HEK293 (cell line): Measurements from ENCODE around the gene PXYLP1.

ENCODE experiments used
- CTCF ChIA-PET: fragments of 350-600 bp; formaldehyde crosslinking; extraction: SDS; loops from one replicate; lab custom pipeline; 2021; ENCODE audit warnings: antibody characterized with exemption; lab: Yijun Ruan, JAX
- POLR2A ChIA-PET: fragments of 300-600 bp; formaldehyde crosslinking; extraction: SDS; loops from one replicate; lab custom pipeline; 2020; ENCODE audit warnings: antibody characterized with exemption, inconsistent platforms; lab: Yijun Ruan, JAX
- H3K27ac ChIP-seq: fragments of 200-500 bp; sonication (Bioruptor generic); 2 replicates; pipeline ENCODE4 v1.5.1; 2014; ENCODE audit warnings: low read depth, low read length, control low read depth, inconsistent platforms; ENCODE audit errors: extremely low read depth
- H3K36me3 ChIP-seq, 2 experiments: fragments of 200-500 bp in 1 of 2; sonication (Bioruptor generic) in 1 of 2; 1 replicate in 1 of 2; 2 replicates in 1 of 2; pipeline ENCODE4 v1.5.1; 2014 to 2017; ENCODE audit warnings: inconsistent platforms in 2 of 2, low read length in 2 of 2; ENCODE audit not compliant: control insufficient read depth in 2 of 2, insufficient read depth in 1 of 2
- H3K4me1 ChIP-seq: fragments of 200-500 bp; sonication (Bioruptor generic); 2 replicates; pipeline ENCODE4 v1.5.1; 2014; ENCODE audit warnings: mild to moderate bottlenecking, low read length, inconsistent platforms; ENCODE audit not compliant: control insufficient read depth, insufficient read depth
- H3K4me3 ChIP-seq: 2 replicates; pipeline ENCODE4 v1.5.1; 2011; ENCODE audit warnings: low read depth, mild to moderate bottlenecking, control low read depth, low read length, moderate library complexity
- H3K9me3 ChIP-seq: fragments of 200-500 bp; sonication (Bioruptor generic); 2 replicates; pipeline ENCODE4 v1.5.1; 2014; ENCODE audit warnings: low read depth, low read length, inconsistent platforms; ENCODE audit not compliant: control insufficient read depth, insufficient read depth
- MYNN ChIP-seq: fragments of 450-650 bp; formaldehyde crosslinking; IDR thresholded peaks from 2 replicates; pipeline ENCODE4 v1.5.1; 2016; ENCODE audit warnings: missing biosample characterization, missing genetic modification characterization, borderline replicate concordance
- OSR2 ChIP-seq: fragments of 450-650 bp; formaldehyde crosslinking; IDR thresholded peaks from 2 replicates; pipeline ENCODE4 v1.5.1; 2016; ENCODE audit warnings: missing biosample characterization, missing genetic modification characterization
- ZBTB44 ChIP-seq: fragments of 450-650 bp; IDR thresholded peaks from 2 replicates; pipeline ENCODE4 v1.5.1; 2018; ENCODE audit warnings: missing biosample characterization, mild to moderate bottlenecking, missing genetic modification characterization
- ZBTB8A ChIP-seq: fragments of 450-650 bp; formaldehyde crosslinking; IDR thresholded peaks from 2 replicates; pipeline ENCODE4 v1.5.1; 2016; ENCODE audit warnings: missing biosample characterization, missing genetic modification characterization
- ZNF174 ChIP-seq: fragments of 450-650 bp; formaldehyde crosslinking; IDR thresholded peaks from 2 replicates; pipeline ENCODE4 v1.5.0; 2017; ENCODE audit warnings: missing biosample characterization, mild to moderate bottlenecking, missing genetic modification characterization
- ZNF19 ChIP-seq: fragments of 450-650 bp; formaldehyde crosslinking; IDR thresholded peaks from 2 replicates; pipeline ENCODE4; 2016; ENCODE audit warnings: missing biosample characterization, missing genetic modification characterization, low read depth
- ZNF214 ChIP-seq: fragments of 450-650 bp; formaldehyde crosslinking; IDR thresholded peaks from 2 replicates; pipeline ENCODE4 v1.5.1; 2017; ENCODE audit warnings: missing biosample characterization, mild to moderate bottlenecking, missing genetic modification characterization, borderline replicate concordance
- ZNF449 ChIP-seq: fragments of 450-650 bp; formaldehyde crosslinking; IDR thresholded peaks from 2 replicates; pipeline ENCODE4 v1.5.1; 2017; ENCODE audit warnings: missing biosample characterization, mild to moderate bottlenecking, missing genetic modification characterization, moderate library complexity
- ZNF521 ChIP-seq: fragments of 450-650 bp; formaldehyde crosslinking; IDR thresholded peaks from 2 replicates; pipeline ENCODE4 v1.5.1; 2017; ENCODE audit warnings: missing biosample characterization, mild to moderate bottlenecking, missing genetic modification characterization
- ZNF707 ChIP-seq: fragments of 450-650 bp; formaldehyde crosslinking; IDR thresholded peaks from 2 replicates; pipeline ENCODE4 v1.5.1; 2016; ENCODE audit warnings: missing biosample characterization, missing genetic modification characterization
- ZNF785 ChIP-seq: fragments of 450-650 bp; formaldehyde crosslinking; IDR thresholded peaks from 2 replicates; pipeline ENCODE4 v1.5.1; 2016; ENCODE audit warnings: missing biosample characterization, missing genetic modification characterization
- ZNF791 ChIP-seq: fragments of 450-650 bp; formaldehyde crosslinking; IDR thresholded peaks from 2 replicates; pipeline ENCODE4 v1.5.1; 2016; ENCODE audit warnings: missing biosample characterization, missing genetic modification characterization
- TF ChIP-seq, protein P1 (sequence below): fragments of 450-650 bp; formaldehyde crosslinking; conservative IDR thresholded peaks from 2 replicates; pipeline ENCODE4 v1.5.1; 2016; ENCODE audit warnings: low read depth, missing biosample characterization, missing genetic modification characterization

Gene PXYLP1

GRCh38 chr3:141193066-141193830 lies 38.4 kb upstream of the PXYLP1 start:
- CTCF ChIA-PET: interaction anchor here (0.6 to 3.3 kb wide), 12 partner anchors 14 to 298 kb away, joined by 3 to 38 read pairs (median 4); partner anchors contain the start of gene SPSB4
- Histone ChIP-seq H3K27ac (no peak overlapping the region), H3K4me1 (no peaks in the 10 kb centered on the region)
- TF ChIP-seq OSR2 (tag by site-specific recombination) (no peak), ZBTB8A (no peak)
- TF ChIP-seq, all 188 proteins: peak for 0
- Histone ChIP-seq H3K36me3 (no peaks in the 10 kb centered on the region), H3K4me3 (no peak overlapping the region), H3K9me3 (no peaks in the 10 kb centered on the region)
- POLR2A ChIA-PET: no interaction called here

GRCh38 chr3:141201122-141201521 lies 30.5 kb upstream of the PXYLP1 start:
- Histone ChIP-seq H3K9me3 (no peaks in the 10 kb centered on the region), H3K4me1 (no peaks in the 10 kb centered on the region), H3K27ac (no peak overlapping the region), H3K4me3 (no peak overlapping the region), H3K36me3 (no peaks in the 10 kb centered on the region)
- no peak for TF ChIP-seq ZNF785
- no peak for TF ChIP-seq MYNN (tag by site-specific recombination)
- no peak for TF ChIP-seq ZNF19 (tag by site-specific recombination)
- no peak for TF ChIP-seq ZNF521 (tag by site-specific recombination)
- TF ChIP-seq ZNF174: no peak
- no peak for TF ChIP-seq ZBTB44 (tag by site-specific recombination)
- no peak for TF ChIP-seq ZNF791 (tag by site-specific recombination)
- ChIA-PET POLR2A (no interaction called here), CTCF (interaction anchor here (0.8 to 1.3 kb wide), 2 partner anchors 200 to 305 kb away, joined by 3 to 4 read pairs; no protein-coding TSS in a partner anchor)

GRCh38 chr3:141202682-141203081 lies 28.9 kb upstream of the PXYLP1 start:
- H3K36me3 ChIP-seq: no peaks in the 10 kb centered on the region
- ChIA-PET POLR2A (no interaction called here), CTCF (interaction anchor here (0.7 kb wide), 1 partner anchor 304 kb away, joined by 3 read pairs; no protein-coding TSS in a partner anchor)
- no peak overlapping the region for H3K4me3 ChIP-seq
- TF ChIP-seq, protein P1, sequence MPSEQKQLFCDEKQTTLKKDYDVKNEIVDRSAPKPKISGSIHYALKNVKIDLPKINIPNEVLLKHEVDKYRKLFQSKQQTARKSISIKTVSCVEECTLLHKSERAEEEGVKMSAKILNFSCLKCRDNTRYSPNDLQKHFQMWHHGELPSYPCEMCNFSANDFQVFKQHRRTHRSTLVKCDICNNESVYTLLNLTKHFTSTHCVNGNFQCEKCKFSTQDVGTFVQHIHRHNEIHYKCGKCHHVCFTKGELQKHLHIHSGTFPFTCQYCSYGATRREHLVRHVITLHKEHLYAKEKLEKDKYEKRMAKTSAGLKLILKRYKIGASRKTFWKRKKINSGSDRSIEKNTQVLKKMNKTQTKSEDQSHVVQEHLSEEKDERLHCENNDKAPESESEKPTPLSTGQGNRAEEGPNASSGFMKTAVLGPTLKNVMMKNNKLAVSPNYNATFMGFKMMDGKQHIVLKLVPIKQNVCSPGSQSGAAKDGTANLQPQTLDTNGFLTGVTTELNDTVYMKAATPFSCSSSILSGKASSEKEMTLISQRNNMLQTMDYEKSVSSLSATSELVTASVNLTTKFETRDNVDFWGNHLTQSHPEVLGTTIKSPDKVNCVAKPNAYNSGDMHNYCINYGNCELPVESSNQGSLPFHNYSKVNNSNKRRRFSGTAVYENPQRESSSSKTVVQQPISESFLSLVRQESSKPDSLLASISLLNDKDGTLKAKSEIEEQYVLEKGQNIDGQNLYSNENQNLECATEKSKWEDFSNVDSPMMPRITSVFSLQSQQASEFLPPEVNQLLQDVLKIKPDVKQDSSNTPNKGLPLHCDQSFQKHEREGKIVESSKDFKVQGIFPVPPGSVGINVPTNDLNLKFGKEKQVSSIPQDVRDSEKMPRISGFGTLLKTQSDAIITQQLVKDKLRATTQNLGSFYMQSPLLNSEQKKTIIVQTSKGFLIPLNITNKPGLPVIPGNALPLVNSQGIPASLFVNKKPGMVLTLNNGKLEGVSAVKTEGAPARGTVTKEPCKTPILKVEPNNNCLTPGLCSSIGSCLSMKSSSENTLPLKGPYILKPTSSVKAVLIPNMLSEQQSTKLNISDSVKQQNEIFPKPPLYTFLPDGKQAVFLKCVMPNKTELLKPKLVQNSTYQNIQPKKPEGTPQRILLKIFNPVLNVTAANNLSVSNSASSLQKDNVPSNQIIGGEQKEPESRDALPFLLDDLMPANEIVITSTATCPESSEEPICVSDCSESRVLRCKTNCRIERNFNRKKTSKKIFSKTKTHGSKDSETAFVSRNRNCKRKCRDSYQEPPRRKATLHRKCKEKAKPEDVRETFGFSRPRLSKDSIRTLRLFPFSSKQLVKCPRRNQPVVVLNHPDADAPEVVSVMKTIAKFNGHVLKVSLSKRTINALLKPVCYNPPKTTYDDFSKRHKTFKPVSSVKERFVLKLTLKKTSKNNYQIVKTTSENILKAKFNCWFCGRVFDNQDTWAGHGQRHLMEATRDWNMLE: no peak
- TF ChIP-seq ZNF449 (tag by site-specific recombination) (no peak), ZNF707 (tag by site-specific recombination) (no peak), ZNF214 (tag by site-specific recombination) (no peak), ZNF521 (tag by site-specific recombination) (no peak)
- no peak overlapping the region for H3K27ac ChIP-seq
- H3K9me3 ChIP-seq: no peaks in the 10 kb centered on the region
- no peaks in the 10 kb centered on the region for H3K4me1 ChIP-seq
